Naive thymus-derived CD4-positive, alpha-beta T cell (primary cell): ENCODE measurements around the gene ZNF280A. TPM values are rescaled to one million over a fixed set of nuclear protein-coding genes. Genes with fewer than 3 reads are reported as not detected.

ENCODE experiments used
- ATAC-seq: fragments of 150-1000 bp; cut with Tn5 transposase; 2 replicates; pipeline ENCODE4 v1.10.0; 2021; ENCODE audit warnings: mild to moderate bottlenecking, moderate library complexity
- CTCF ChIA-PET: fragments of 350-600 bp; sonication (Branson Sonifier 250); formaldehyde crosslinking; loops from one replicate; lab custom pipeline; 2021; ENCODE audit warnings: antibody characterized with exemption; lab: Charles Lee
- POLR2A ChIA-PET: fragments of 350-600 bp; sonication (Branson Sonifier 250); formaldehyde crosslinking; loops from one replicate; lab custom pipeline; 2021; ENCODE audit warnings: antibody characterized with exemption, inconsistent platforms; lab: Charles Lee
- DNase-seq, 9 donors: peaks; one replicate each; pipeline versions ENCODE4 v3.0.0 to v3.0.0-alpha.2; 2020 to 2022; ENCODE audit warnings: mixed read lengths in 1 of 9
- H3K27ac ChIP-seq: one replicate; pipeline ENCODE4 v1.7.0; 2013; ENCODE audit warnings: mild to moderate bottlenecking, low read depth, low read length, moderate library complexity
- H3K27me3 ChIP-seq, 2 donors: one replicate each; pipeline ENCODE4 v1.7.0; 2013; ENCODE audit warnings: low read length in 2 of 2, mild to moderate bottlenecking in 2 of 2, moderate library complexity in 2 of 2; ENCODE audit not compliant: control insufficient read depth in 2 of 2, insufficient read depth in 2 of 2
- H3K36me3 ChIP-seq, 3 experiments: 1 replicate in 2 of 3; 2 replicates in 1 of 3; pipeline ENCODE4 v1.7.0; 2013; ENCODE audit warnings: low read length in 3 of 3, mild to moderate bottlenecking in 3 of 3, moderate library complexity in 1 of 3; ENCODE audit not compliant: insufficient read depth in 3 of 3, control insufficient read depth in 2 of 3
- H3K4me1 ChIP-seq, 2 donors: one replicate each; pipeline ENCODE4 v1.7.0; 2013; ENCODE audit warnings: low read length in 2 of 2, mild to moderate bottlenecking in 2 of 2, moderate library complexity in 1 of 2; ENCODE audit not compliant: control insufficient read depth in 2 of 2, insufficient read depth in 2 of 2
- H3K4me3 ChIP-seq: 2 replicates; pipeline ENCODE4 v1.7.0; 2013; ENCODE audit warnings: mild to moderate bottlenecking, low read length
- H3K9me3 ChIP-seq, 3 experiments: 1 replicate in 2 of 3; 2 replicates in 1 of 3; pipeline ENCODE4 v1.7.0; 2013; ENCODE audit warnings: low read length in 3 of 3; ENCODE audit not compliant: control insufficient read depth in 2 of 3
- H3K27ac Mint-ChIP-seq, 9 donors: one replicate each; pipeline ENCODE4 v1.8.0; 2020 to 2022; ENCODE audit warnings: mixed read lengths in 9 of 9, mild to moderate bottlenecking in 8 of 9, moderate library complexity in 5 of 9, inconsistent platforms in 2 of 9
- H3K27me3 Mint-ChIP-seq, 5 donors: one replicate each; pipeline ENCODE4 v1.8.0; 2021 to 2022; ENCODE audit warnings: mixed read lengths in 5 of 5, mild to moderate bottlenecking in 1 of 5
- H3K36me3 Mint-ChIP-seq, 5 donors: one replicate each; pipeline ENCODE4 v1.8.0; 2020 to 2022; ENCODE audit warnings: mixed read lengths in 5 of 5, mild to moderate bottlenecking in 3 of 5, inconsistent platforms in 1 of 5
- H3K4me1 Mint-ChIP-seq, 7 donors: one replicate each; pipeline ENCODE4 v1.8.0; 2020 to 2022; ENCODE audit warnings: mixed read lengths in 7 of 7, mild to moderate bottlenecking in 3 of 7, inconsistent platforms in 1 of 7
- H3K4me3 Mint-ChIP-seq, 10 donors: one replicate each; pipeline ENCODE4 v1.8.0; 2020 to 2022; ENCODE audit warnings: mild to moderate bottlenecking in 10 of 10, mixed read lengths in 10 of 10, moderate library complexity in 6 of 10, inconsistent platforms in 2 of 10
- H3K9me3 Mint-ChIP-seq, 11 donors: one replicate each; pipeline ENCODE4 v1.8.0; 2020 to 2022; ENCODE audit warnings: mixed read lengths in 11 of 11, mild to moderate bottlenecking in 4 of 11, inconsistent platforms in 1 of 11, moderate library complexity in 1 of 11
- intact Hi-C, 2 donors: fragments of 100-400 bp; cut with micrococcal nuclease; formaldehyde crosslinking; loops; one replicate each; pipeline ENCODE4 v1.15.1; 2023
- polyA plus RNA-seq, 2 donors: library from polyadenylated mRNA; unstranded; fragments of 300-500 nt; fragmentation: Illumina TruSeq; gene quantifications; one replicate each; pipeline ENCODE4 v1.2.3, GENCODE V29; 2021
- total RNA-seq, 6 experiments: library from RNA in 5 of 6; stranded (reverse) in 5 of 6; gene quantifications; 1 replicate in 5 of 6; 2 replicates in 1 of 6; pipeline ENCODE4 v1.2.3 and lab custom pipeline; 2021 to 2026

ZNF280A gene
- total and polyA plus RNA-seq, 7 experiments from 2014 or later: not detected

GRCh38 chr22:22556995-22557925 is 37.2 kb upstream of the ZNF280A start:
- H3K4me1 Mint-ChIP-seq: peaks cover 0 to 4% (median 0%) of the 10 kb centered on the region in 7 donors
- Histone ChIP-seq H3K4me1 (peaks cover 0 to 4% of the 10 kb centered on the region in 2 donors), H3K36me3 (no peaks in the 10 kb centered on the region), H3K4me3 (no peak overlapping the region), H3K27ac (no peak overlapping the region), H3K9me3 (no peaks in the 10 kb centered on the region), H3K27me3 (no peaks in the 10 kb centered on the region)
- H3K9me3 Mint-ChIP-seq: no peaks in the 10 kb centered on the region
- ATAC-seq (no peak), DNase-seq (no peak)
- peaks cover 0 to 6% (median 0%) of the 10 kb centered on the region in 5 donors for H3K27me3 Mint-ChIP-seq
- no peak overlapping the region for H3K4me3 Mint-ChIP-seq
- ChIA-PET CTCF (no interaction called here), POLR2A (no interaction called here)
- H3K27ac Mint-ChIP-seq: no peak overlapping the region
- intact Hi-C loops: no loop called here
- H3K36me3 Mint-ChIP-seq: no peaks in the 10 kb centered on the region

GRCh38 chr22:22556578-22556977 is 36.5 kb upstream of the ZNF280A start:
- H3K27me3 ChIP-seq: no peaks in the 10 kb centered on the region
- Mint-ChIP-seq H3K27ac (no peak overlapping the region), H3K4me1 (peaks cover 0 to 4% (median 0%) of the 10 kb centered on the region in 7 donors), H3K36me3 (no peaks in the 10 kb centered on the region), H3K27me3 (peaks cover 0 to 6% (median 0%) of the 10 kb centered on the region in 5 donors), H3K4me3 (no peak overlapping the region), H3K9me3 (no peaks in the 10 kb centered on the region)
- H3K36me3 ChIP-seq: no peaks in the 10 kb centered on the region
- no peak for ATAC-seq
- no peak overlapping the region for H3K4me3 ChIP-seq
- no peak for DNase-seq
- intact Hi-C loops: no loop called here
- ChIA-PET CTCF (no interaction called here), POLR2A (no interaction called here)
- H3K4me1 ChIP-seq: peaks cover 0 to 4% of the 10 kb centered on the region in 2 donors
- H3K27ac ChIP-seq: no peak overlapping the region
- H3K9me3 ChIP-seq: no peaks in the 10 kb centered on the region

- no peak overlapping the region for H3K4me3 Mint-ChIP-seq
- CTCF ChIA-PET: no interaction called here
These were observed 35.5 kb upstream of the ZNF280A start for GRCh38 chr22:22555596-22555995.

DNA sequence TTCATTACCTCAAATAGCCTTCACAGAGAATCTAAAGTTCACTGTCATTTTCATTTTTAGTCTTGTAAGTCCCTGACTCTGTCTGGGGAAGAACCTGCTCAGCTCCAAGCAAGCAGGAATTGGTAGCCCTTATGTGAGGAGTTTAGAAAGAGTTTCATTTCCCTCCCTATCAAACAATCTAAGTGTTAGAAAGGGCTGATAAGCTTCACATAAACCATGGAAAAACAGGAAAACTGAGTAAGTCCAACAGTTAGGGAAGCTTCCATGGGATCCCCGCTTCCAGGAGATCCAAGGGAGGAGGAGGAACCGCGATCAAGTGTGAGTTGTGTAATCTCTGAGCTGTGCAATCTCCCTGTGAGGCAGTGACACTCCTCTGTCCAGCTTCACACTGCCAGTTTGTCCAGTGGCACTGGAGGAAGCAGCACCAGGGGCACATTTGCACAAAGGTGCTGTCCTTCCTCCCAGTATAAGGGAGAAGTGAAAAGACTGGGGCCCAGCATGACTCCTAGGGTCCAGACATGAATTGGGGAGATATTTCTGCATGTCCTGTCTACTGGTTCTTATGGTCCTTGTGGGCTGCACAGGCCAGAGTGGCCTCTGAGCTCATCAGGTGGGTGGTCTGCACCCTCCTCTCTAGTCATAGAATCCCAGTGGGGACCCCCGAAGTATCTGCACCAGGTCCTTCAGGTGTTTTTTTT is 34.7 kb upstream of the ZNF280A start:
- no peaks in the 10 kb centered on the region for H3K36me3 ChIP-seq
- ChIA-PET POLR2A (no interaction called here), CTCF (no interaction called here)
- H3K4me1 ChIP-seq: peaks cover 0 to 4% of the 10 kb centered on the region in 2 donors
- no peak overlapping the region for H3K27ac ChIP-seq
- H3K4me3 ChIP-seq: no peak overlapping the region
- Mint-ChIP-seq H3K27me3 (peaks cover 0 to 3% (median 0%) of the 10 kb centered on the region in 5 donors), H3K4me1 (peaks cover 0 to 4% (median 0%) of the 10 kb centered on the region in 7 donors), H3K9me3 (no peaks in the 10 kb centered on the region), H3K27ac (peak overlapping the region in 1 of 9 donors; percentile 11), H3K4me3 (no peak overlapping the region), H3K36me3 (no peaks in the 10 kb centered on the region)
- intact Hi-C loops: no loop called here
- DNase-seq: no peak
- no peaks in the 10 kb centered on the region for H3K27me3 ChIP-seq
- H3K9me3 ChIP-seq: no peaks in the 10 kb centered on the region
- no peak for ATAC-seq

More at GRCh38 chr22:22555596-22555995, 35.5 kb upstream of the ZNF280A start:
- peaks cover 0 to 4% of the 10 kb centered on the region in 2 donors for H3K4me1 ChIP-seq
- ATAC-seq: no peak
- Mint-ChIP-seq H3K27ac (no peak overlapping the region), H3K36me3 (no peaks in the 10 kb centered on the region), H3K4me1 (peaks cover 0 to 4% (median 0%) of the 10 kb centered on the region in 7 donors), H3K9me3 (no peaks in the 10 kb centered on the region), H3K27me3 (peaks cover 0 to 6% (median 0%) of the 10 kb centered on the region in 5 donors)
- POLR2A ChIA-PET: no interaction called here
- intact Hi-C loops: no loop called here
- no peak overlapping the region for H3K4me3 ChIP-seq
- H3K27me3 ChIP-seq: no peaks in the 10 kb centered on the region
- no peaks in the 10 kb centered on the region for H3K9me3 ChIP-seq
- DNase-seq: no peak
- no peaks in the 10 kb centered on the region for H3K36me3 ChIP-seq
- no peak overlapping the region for H3K27ac ChIP-seq

DNA sequence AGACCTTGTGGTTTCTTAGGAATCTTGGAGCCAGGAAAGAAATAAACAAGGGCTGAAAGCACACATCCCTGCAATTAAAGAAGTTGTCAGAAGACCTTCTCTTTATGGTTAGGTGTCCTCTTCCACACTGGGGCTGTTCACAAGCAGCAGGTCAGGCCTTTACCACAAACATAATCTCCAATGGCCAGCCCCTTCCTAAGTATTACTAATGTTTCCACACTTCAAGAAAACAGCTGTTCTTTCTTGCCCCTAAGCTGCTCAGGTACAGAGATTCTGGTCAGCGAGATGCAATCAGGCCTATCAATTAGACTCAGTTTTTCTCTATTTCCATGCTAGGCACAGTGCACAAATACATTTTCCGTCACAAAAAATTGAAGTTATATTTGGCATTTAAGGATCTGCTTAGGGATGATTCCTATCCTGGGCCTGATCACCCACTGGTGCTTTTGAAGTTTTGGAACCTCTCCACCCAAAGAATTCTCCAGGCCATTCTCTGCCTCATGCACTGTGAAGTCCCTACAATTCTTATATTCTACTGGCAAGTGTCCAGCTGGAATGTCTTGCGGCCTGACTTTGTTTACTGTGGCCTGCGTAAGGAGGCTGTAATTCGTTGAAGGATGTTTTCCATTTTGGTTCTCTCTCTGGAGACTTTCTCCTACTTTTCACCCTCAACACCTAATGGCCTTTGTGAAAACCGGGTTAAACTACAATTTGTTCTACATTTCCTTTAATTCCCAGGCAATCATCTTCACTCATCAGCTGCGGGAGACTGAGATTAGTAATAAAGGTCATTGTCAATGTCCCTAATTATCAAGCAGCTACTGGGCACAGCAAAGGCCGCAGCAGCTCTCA is 33.9 kb upstream of the ZNF280A start:
- POLR2A ChIA-PET: no interaction called here
- no peaks in the 10 kb centered on the region for H3K27me3 ChIP-seq
- intact Hi-C loops: no loop called here
- no peak overlapping the region for H3K4me3 Mint-ChIP-seq
- H3K9me3 Mint-ChIP-seq: no peaks in the 10 kb centered on the region
- H3K4me1 ChIP-seq: peaks cover 0 to 3% of the 10 kb centered on the region in 2 donors
- ATAC-seq (no peak), DNase-seq (no peak)
- H3K36me3 ChIP-seq: no peaks in the 10 kb centered on the region
- no peak overlapping the region for H3K4me3 ChIP-seq
- no peaks in the 10 kb centered on the region for H3K36me3 Mint-ChIP-seq
- no peaks in the 10 kb centered on the region for H3K9me3 ChIP-seq
- CTCF ChIA-PET: no interaction called here
- H3K27ac Mint-ChIP-seq: no peak overlapping the region
- peaks cover 0 to 1% (median 0%) of the 10 kb centered on the region in 7 donors for H3K4me1 Mint-ChIP-seq
- H3K27me3 Mint-ChIP-seq: peaks cover 0 to 5% (median 0%) of the 10 kb centered on the region in 5 donors
- H3K27ac ChIP-seq: no peak overlapping the region

- DNase-seq (no peak), ATAC-seq (no peak)
- Mint-ChIP-seq H3K4me1 (no peaks in the 10 kb centered on the region), H3K4me3 (no peak overlapping the region), H3K9me3 (no peaks in the 10 kb centered on the region), H3K27me3 (peaks cover 0 to 5% (median 0%) of the 10 kb centered on the region in 5 donors), H3K36me3 (no peaks in the 10 kb centered on the region), H3K27ac (no peak overlapping the region)
- Histone ChIP-seq H3K36me3 (no peaks in the 10 kb centered on the region), H3K4me3 (no peak overlapping the region), H3K4me1 (no peaks in the 10 kb centered on the region), H3K9me3 (no peaks in the 10 kb centered on the region), H3K27ac (no peak overlapping the region), H3K27me3 (no peaks in the 10 kb centered on the region)
- ChIA-PET POLR2A (no interaction called here), CTCF (interaction anchor here (0.6 kb wide), 1 partner anchor 13 kb away, joined by 3 read pairs; no protein-coding TSS in a partner anchor)
- intact Hi-C loops: no loop called here
These were observed 33.1 kb upstream of the ZNF280A start for GRCh38 chr22:22553141-22553540.
